H1 (cell line): ENCODE data around the gene GPRASP2. TPM values are rescaled to one million over a fixed set of nuclear protein-coding genes. Genes with fewer than 3 reads are reported as not detected.

Experiments
- BRCA1 ChIP-seq: IDR thresholded peaks from 2 replicates; pipeline ENCODE4 v1.6.1; 2012; ENCODE audit warnings: low read depth, low read length, improper control_type of control experiment
- CHD2 ChIP-seq: IDR thresholded peaks from 2 replicates; pipeline ENCODE4 v1.6.1; 2012; ENCODE audit warnings: low read length, improper control_type of control experiment
- EGR1 ChIP-seq: IDR thresholded peaks from 2 replicates; pipeline ENCODE4 v1.6.1; 2011; ENCODE audit warnings: low read depth, low read length, borderline replicate concordance
- FOSL1 ChIP-seq: IDR thresholded peaks from 2 replicates; pipeline ENCODE4 v1.6.1; 2011; ENCODE audit warnings: mild to moderate bottlenecking, low read depth, low read length, moderate library complexity; ENCODE audit not compliant: insufficient read depth
- HDAC2 ChIP-seq, 2 experiments: fragments of 300-600 bp in 1 of 2; sonication (generic) in 1 of 2; IDR thresholded peaks; 2 replicates each; pipeline ENCODE4 v1.6.1; 2011 to 2012; ENCODE audit warnings: low read depth in 2 of 2, low read length in 2 of 2, mild to moderate bottlenecking in 2 of 2, moderate library complexity in 2 of 2, borderline replicate concordance in 1 of 2, inconsistent platforms in 1 of 2
- POU5F1 ChIP-seq: IDR thresholded peaks from 2 replicates; pipeline ENCODE4 v1.6.1; 2011; ENCODE audit warnings: low read depth, mild to moderate bottlenecking, low read length, moderate library complexity
- TCF12 ChIP-seq: IDR thresholded peaks from 2 replicates; pipeline ENCODE4 v1.6.1; 2011; ENCODE audit warnings: low read depth, mild to moderate bottlenecking, low read length
- YY1 ChIP-seq: IDR thresholded peaks from 2 replicates; pipeline ENCODE4 v1.6.1; 2011; ENCODE audit warnings: low read depth, mild to moderate bottlenecking, low read length
- ZNF274 ChIP-seq: IDR thresholded peaks from 2 replicates; pipeline ENCODE4 v1.7.0; 2012; ENCODE audit warnings: low read length, borderline replicate concordance; ENCODE audit errors: extremely low read depth
- polyA plus RNA-seq, 7 experiments: library from polyadenylated mRNA; depleted of rRNA in 3 of 7; stranded (reverse) in 5 of 7; unstranded in 2 of 7; fragments of >200 nt in 5 of 7; fragments of 200-250 nt in 2 of 7; gene quantifications; 1 replicate in 5 of 7; 2 replicates in 1 of 7; 4 replicates in 1 of 7; pipeline versions ENCODE4 v1.2.1 to v1.2.3, GENCODE V29; 2011 to 2013; ENCODE audit warnings: missing spikeins in 2 of 7, mixed read lengths in 2 of 7
- total RNA-seq: library from RNA; stranded (reverse); fragmentation: NEBNext Ultra II Directional; extraction: Animal tissue kit (Norgen Biotek cat#: 25700); gene quantifications from 2 replicates; pipeline ENCODE4 v1.2.1, GENCODE V29; 2021

The GPRASP2 gene
- total and polyA plus RNA-seq, 2 of the 8 experiments (the other 6 are each of a cell fraction or from before 2014, with no cell fraction given): 8.0 to 15.7 TPM

- TF ChIP-seq BRCA1 (no peak), HDAC2 (IDR thresholded peaks at IDR 0.05; ENCODE audit: borderline replicate concordance in 1 of 2, low read depth in 2 of 2, low read length in 2 of 2) (no peak), FOSL1 (no peak), CHD2 (no peak), TCF12 (no peak), ZNF274 (no peak), EGR1 (no peak), POU5F1 (no peak), YY1 (no peak)
Observed at GRCh38 chrX:102694749-102695148, 17.5 kb upstream of the GPRASP2 start (continued).
